PC-3 (cell line): ENCODE results near the gene GARIN6. TPM values are rescaled to one million over a fixed set of nuclear protein-coding genes. Genes with fewer than 3 reads are reported as not detected.
"Not testable (repeated sequence)": the region's sequence is repeated elsewhere in the genome, so short reads cannot be mapped to it uniquely, and the experiment has no call there.

Experiments
- ATAC-seq: fragments of 200-7000 bp; cut with Tn5 transposase; 2 replicates; pipeline ENCODE4 v1.9.1; 2020; ENCODE audit warnings: mild to moderate bottlenecking, moderate library complexity
- BruUV-seq: library from RNA; stranded (reverse); fragments of 400-500 nt; replicated peaks from 2 replicates; lab custom pipeline; 2021; lab: Mats Ljungman, UMichigan
- CTCF ChIA-PET: fragments of 300-600 bp; sonication (Branson Sonifier 250); formaldehyde crosslinking; loops from one replicate; lab custom pipeline; 2022; ENCODE audit warnings: antibody characterized with exemption; lab: Charles Lee
- POLR2A ChIA-PET: fragments of 300-600 bp; sonication (Branson Sonifier 250); formaldehyde crosslinking; loops from one replicate; lab custom pipeline; 2022; ENCODE audit warnings: antibody characterized with exemption; ENCODE audit not compliant: unreplicated experiment; lab: Charles Lee
- DNase-seq: peaks from one replicate; pipeline ENCODE4 v3.0.0-alpha.2; 2015
- H2AFZ ChIP-seq: fragments of 300-600 bp; sonication (generic); 2 replicates; pipeline ENCODE4 v1.6.0; 2016; ENCODE audit warnings: antibody characterized with exemption, low read length
- H3F3A ChIP-seq: fragments of 300-600 bp; sonication (generic); one replicate; pipeline ENCODE4 v1.6.0; 2017; ENCODE audit warnings: antibody characterized with exemption, low read length, control low read depth, mild to moderate bottlenecking; ENCODE audit not compliant: unreplicated experiment
- H3K27ac ChIP-seq: fragments of 300-600 bp; sonication (generic); 2 replicates; pipeline ENCODE4 v1.5.1; 2016; ENCODE audit warnings: mild to moderate bottlenecking, low read length
- H3K27me3 ChIP-seq: fragments of 300-600 bp; sonication (generic); 2 replicates; pipeline ENCODE4 v1.6.1; 2016; ENCODE audit warnings: low read length, mixed read lengths
- H3K36me3 ChIP-seq: fragments of 300-600 bp; sonication (generic); 2 replicates; pipeline ENCODE4 v1.6.1; 2016; ENCODE audit warnings: low read depth, mixed run types, low read length, mixed read lengths
- H3K4me1 ChIP-seq: fragments of 300-600 bp; sonication (generic); 2 replicates; pipeline ENCODE4 v1.5.1; 2016; ENCODE audit warnings: low read length; ENCODE audit not compliant: insufficient read depth
- H3K4me2 ChIP-seq: fragments of 300-600 bp; sonication (generic); 2 replicates; pipeline ENCODE4 v1.6.0; 2016; ENCODE audit warnings: low read length
- H3K4me3 ChIP-seq: fragments of 300-600 bp; sonication (generic); 2 replicates; pipeline ENCODE4 v1.5.1; 2016; ENCODE audit warnings: mild to moderate bottlenecking, low read length, mixed read lengths
- H3K79me2 ChIP-seq: fragments of 300-600 bp; sonication (generic); 2 replicates; pipeline ENCODE4 v1.6.1; 2017; ENCODE audit warnings: low read length, mixed read lengths
- H3K9ac ChIP-seq: fragments of 300-600 bp; sonication (generic); 2 replicates; pipeline ENCODE4 v1.6.0; 2016; ENCODE audit warnings: mild to moderate bottlenecking, low read length
- H3K9me2 ChIP-seq: fragments of 300-600 bp; sonication (generic); replicated peaks from 2 replicates; pipeline ENCODE4 v1.6.1; 2016; ENCODE audit warnings: mixed run types, low read length, mixed read lengths
- H3K9me3 ChIP-seq: fragments of 300-600 bp; sonication (generic); 2 replicates; pipeline ENCODE4 v1.6.1; 2016; ENCODE audit warnings: low read length, mixed read lengths
- H4K20me1 ChIP-seq: fragments of 300-600 bp; sonication (generic); 2 replicates; pipeline ENCODE4 v1.6.1; 2016; ENCODE audit warnings: low read length, mixed read lengths
- EZH2 ChIP-seq: fragments of 300-600 bp; sonication (generic); IDR thresholded peaks from one replicate; pipeline ENCODE4 v1.6.1; 2017; ENCODE audit warnings: antibody characterized with exemption, mild to moderate bottlenecking, low read length; ENCODE audit not compliant: unreplicated experiment
- EZH2phosphoT487 ChIP-seq: fragments of 300-600 bp; sonication (generic); IDR thresholded peaks from 2 replicates; pipeline ENCODE4 v1.6.1; 2018; ENCODE audit warnings: mild to moderate bottlenecking, antibody characterized with exemption, low read length, borderline replicate concordance
- intact Hi-C: fragments of 100-400 bp; cut with micrococcal nuclease; formaldehyde crosslinking; loops from 2 replicates; pipeline ENCODE4 v1.9.0; 2023
- total RNA-seq: library from RNA; depleted of rRNA; stranded (reverse); fragments of >200 nt; gene quantifications from 2 replicates; pipeline ENCODE4 v1.2.3, GENCODE V29; 2014
- TF ChIP-seq, protein P1 (sequence below): fragments of 300-600 bp; sonication (generic); conservative IDR thresholded peaks from 2 replicates; pipeline ENCODE4 v1.5.1; 2017; ENCODE audit warnings: antibody characterized with exemption, low read depth, mild to moderate bottlenecking, low read length

Gene GARIN6
- total RNA-seq, 1 experiment from 2014 or later, result not detected

- Histone ChIP-seq H3K9me3 (no peaks in the 10 kb centered on the region), H3K9ac (no peak overlapping the region), H3K27ac (no peak overlapping the region), H3F3A (no peaks in the 10 kb centered on the region), H3K4me3 (no peak overlapping the region), H3K4me2 (no peak overlapping the region), H3K36me3 (no peaks in the 10 kb centered on the region), H3K9me2 (no peaks in the 10 kb centered on the region), H3K4me1 (no peaks in the 10 kb centered on the region), H2AFZ (no peak overlapping the region), H4K20me1 (no peaks in the 10 kb centered on the region), H3K27me3 (0 out of 2 replicates have a peak, but pooled peaks cover under 1% of the 10 kb centered on the region), H3K79me2 (no peaks in the 10 kb centered on the region)
- ChIA-PET POLR2A (no interaction called here), CTCF (no interaction called here)
- no peak for ATAC-seq
- intact Hi-C loops, result no loop called here
- no peak for DNase-seq
- TF ChIP-seq EZH2phosphoT487 (no peak), EZH2 (no peak)
- TF ChIP-seq, protein P1, sequence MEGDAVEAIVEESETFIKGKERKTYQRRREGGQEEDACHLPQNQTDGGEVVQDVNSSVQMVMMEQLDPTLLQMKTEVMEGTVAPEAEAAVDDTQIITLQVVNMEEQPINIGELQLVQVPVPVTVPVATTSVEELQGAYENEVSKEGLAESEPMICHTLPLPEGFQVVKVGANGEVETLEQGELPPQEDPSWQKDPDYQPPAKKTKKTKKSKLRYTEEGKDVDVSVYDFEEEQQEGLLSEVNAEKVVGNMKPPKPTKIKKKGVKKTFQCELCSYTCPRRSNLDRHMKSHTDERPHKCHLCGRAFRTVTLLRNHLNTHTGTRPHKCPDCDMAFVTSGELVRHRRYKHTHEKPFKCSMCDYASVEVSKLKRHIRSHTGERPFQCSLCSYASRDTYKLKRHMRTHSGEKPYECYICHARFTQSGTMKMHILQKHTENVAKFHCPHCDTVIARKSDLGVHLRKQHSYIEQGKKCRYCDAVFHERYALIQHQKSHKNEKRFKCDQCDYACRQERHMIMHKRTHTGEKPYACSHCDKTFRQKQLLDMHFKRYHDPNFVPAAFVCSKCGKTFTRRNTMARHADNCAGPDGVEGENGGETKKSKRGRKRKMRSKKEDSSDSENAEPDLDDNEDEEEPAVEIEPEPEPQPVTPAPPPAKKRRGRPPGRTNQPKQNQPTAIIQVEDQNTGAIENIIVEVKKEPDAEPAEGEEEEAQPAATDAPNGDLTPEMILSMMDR, result no peak
- no TSS peak for BruUV-seq
Observed at GRCh38 chr12:99618657-99619056, 28.9 kb upstream of the GARIN6 start.

GRCh38 chr12:99619389-99620158 is 28.0 kb upstream of the GARIN6 start:
- POLR2A ChIA-PET, result no interaction called here
- intact Hi-C loops, result loop anchor here (1.0 kb wide), 1 partner anchor 232 kb away; no protein-coding TSS in a partner anchor
- H3K4me3 ChIP-seq, result no peak overlapping the region
- no peaks in the 10 kb centered on the region for H3F3A ChIP-seq
- no peak overlapping the region for H3K27ac ChIP-seq
- H3K4me2 ChIP-seq, result no peak overlapping the region
- H3K9me2 ChIP-seq, result no peaks in the 10 kb centered on the region
- no peak for TF ChIP-seq EZH2phosphoT487
- TF ChIP-seq, protein P1, result peak; percentile 90
- H4K20me1 ChIP-seq, result no peaks in the 10 kb centered on the region
- peak; percentile 90 for ATAC-seq
- no TSS peak for BruUV-seq
- H3K27me3 ChIP-seq, result 0 out of 2 replicates have a peak, but pooled peaks cover 4% of the 10 kb centered on the region
- H2AFZ ChIP-seq, result no peak overlapping the region
- H3K9ac ChIP-seq, result no peak overlapping the region
- H3K4me1 ChIP-seq, result no peaks in the 10 kb centered on the region
- DNase-seq, result peak; percentile 72
- CTCF ChIA-PET, result interaction anchor here (0.6 to 1.0 kb wide), 3 partner anchors 148 to 233 kb away, joined by 3 to 7 read pairs (median 4); no protein-coding TSS in a partner anchor
- no peaks in the 10 kb centered on the region for H3K9me3 ChIP-seq
- H3K79me2 ChIP-seq, result no peaks in the 10 kb centered on the region
- no peaks in the 10 kb centered on the region for H3K36me3 ChIP-seq

- H4K20me1 ChIP-seq, result no peaks in the 10 kb centered on the region
- TF ChIP-seq, protein P1, result no peak; the same call in 1 of the 2 replicates
- TF ChIP-seq EZH2 (no peak), EZH2phosphoT487 (no peak)
- H3K4me1 ChIP-seq, result no peaks in the 10 kb centered on the region
- no peak for DNase-seq
- intact Hi-C loops, result loop anchor here (1.0 kb wide), 1 partner anchor 233 kb away; no protein-coding TSS in a partner anchor
- no peak overlapping the region for H3K9ac ChIP-seq
- H3K9me2 ChIP-seq, result no peaks in the 10 kb centered on the region
- no peaks in the 10 kb centered on the region for H3K79me2 ChIP-seq
- H3K9me3 ChIP-seq, result no peaks in the 10 kb centered on the region
- H3K36me3 ChIP-seq, result no peaks in the 10 kb centered on the region
- H3F3A ChIP-seq, result no peaks in the 10 kb centered on the region
- no peak overlapping the region for H3K4me2 ChIP-seq
- H3K27me3 ChIP-seq, result 0 out of 2 replicates have a peak, but pooled peaks cover 4% of the 10 kb centered on the region
- H3K4me3 ChIP-seq, result no peak overlapping the region
- ChIA-PET POLR2A (no interaction called here), CTCF (interaction anchor here (0.6 to 1.0 kb wide), 2 partner anchors 148 to 233 kb away, joined by 4 to 7 read pairs; no protein-coding TSS in a partner anchor)
- ATAC-seq, result no peak
- H3K27ac ChIP-seq, result no peak overlapping the region
- no TSS peak for BruUV-seq
- H2AFZ ChIP-seq, result no peak overlapping the region
Observed at GRCh38 chr12:99620159-99620479, 27.4 kb upstream of the GARIN6 start.

DNA sequence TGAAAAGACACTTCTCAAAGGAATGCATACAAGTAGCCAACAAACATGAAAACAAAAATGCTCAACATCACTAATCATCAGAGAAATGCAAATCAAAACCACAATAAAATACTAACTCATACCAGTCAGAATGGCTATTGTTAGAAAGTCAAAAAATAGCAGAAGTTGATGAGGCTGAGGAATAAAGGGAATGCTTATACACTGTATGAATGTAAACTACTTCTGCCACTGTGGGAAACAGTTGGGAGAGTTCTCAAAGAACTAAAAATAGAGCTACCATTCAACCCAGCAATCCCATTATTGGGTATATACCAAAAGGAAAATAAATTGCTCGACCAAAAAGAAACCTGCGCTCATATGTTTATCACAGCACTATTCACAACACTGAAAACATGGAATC is 23.0 kb upstream of the GARIN6 start:
- H3K9me3 ChIP-seq, H3K4me2 ChIP-seq, H3F3A ChIP-seq, CTCF ChIA-PET, H3K9ac ChIP-seq, H4K20me1 ChIP-seq, H3K27ac ChIP-seq, intact Hi-C loops, ATAC-seq, H3K79me2 ChIP-seq, H3K9me2 ChIP-seq, POLR2A ChIA-PET, H2AFZ ChIP-seq, H3K4me3 ChIP-seq, H3K36me3 ChIP-seq, BruUV-seq, H3K4me1 ChIP-seq, H3K27me3 ChIP-seq, DNase-seq: not testable (repeated sequence)
